ENCODE measurements around the gene MYH15. TPM values are rescaled to one million over a fixed set of nuclear protein-coding genes. Genes with fewer than 3 reads are reported as not detected.

Gene MYH15
- total and polyA plus RNA-seq, 2 of the 4 experiments (the other 2 are of a cell fraction), result 0.10 to 0.36 TPM

DNA sequence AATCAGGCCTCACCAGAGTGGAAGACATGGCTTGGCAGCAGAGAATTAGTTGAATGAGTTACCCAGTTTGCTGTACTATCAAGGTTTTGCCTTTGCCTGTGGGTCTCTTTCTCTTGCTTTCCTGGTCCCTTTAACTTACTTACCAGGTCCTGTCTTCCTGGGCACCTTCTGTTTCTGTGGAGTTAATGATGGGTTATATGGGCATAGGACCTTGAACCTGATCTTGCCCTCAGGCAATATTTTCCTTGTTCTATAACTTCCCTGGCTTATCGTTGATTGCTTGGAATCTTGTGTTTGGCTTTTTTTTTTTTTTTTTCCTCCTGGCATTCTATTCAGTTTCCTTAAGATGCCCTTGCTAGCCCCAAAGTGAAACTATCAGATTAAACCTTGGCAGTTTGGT, 107.2 kb downstream of the MYH15 start:
- TF ChIP-seq, protein P1, sequence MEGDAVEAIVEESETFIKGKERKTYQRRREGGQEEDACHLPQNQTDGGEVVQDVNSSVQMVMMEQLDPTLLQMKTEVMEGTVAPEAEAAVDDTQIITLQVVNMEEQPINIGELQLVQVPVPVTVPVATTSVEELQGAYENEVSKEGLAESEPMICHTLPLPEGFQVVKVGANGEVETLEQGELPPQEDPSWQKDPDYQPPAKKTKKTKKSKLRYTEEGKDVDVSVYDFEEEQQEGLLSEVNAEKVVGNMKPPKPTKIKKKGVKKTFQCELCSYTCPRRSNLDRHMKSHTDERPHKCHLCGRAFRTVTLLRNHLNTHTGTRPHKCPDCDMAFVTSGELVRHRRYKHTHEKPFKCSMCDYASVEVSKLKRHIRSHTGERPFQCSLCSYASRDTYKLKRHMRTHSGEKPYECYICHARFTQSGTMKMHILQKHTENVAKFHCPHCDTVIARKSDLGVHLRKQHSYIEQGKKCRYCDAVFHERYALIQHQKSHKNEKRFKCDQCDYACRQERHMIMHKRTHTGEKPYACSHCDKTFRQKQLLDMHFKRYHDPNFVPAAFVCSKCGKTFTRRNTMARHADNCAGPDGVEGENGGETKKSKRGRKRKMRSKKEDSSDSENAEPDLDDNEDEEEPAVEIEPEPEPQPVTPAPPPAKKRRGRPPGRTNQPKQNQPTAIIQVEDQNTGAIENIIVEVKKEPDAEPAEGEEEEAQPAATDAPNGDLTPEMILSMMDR (conservative IDR thresholded peaks at IDR 0.05; ENCODE audit: low read depth, low read length), result no peak
- TF ChIP-seq CEBPB (IDR thresholded peaks at IDR 0.05; ENCODE audit: low read depth, low read length) (no peak), RAD21 (IDR thresholded peaks at IDR 0.05; ENCODE audit: low read length) (no peak), FOS (IDR thresholded peaks at IDR 0.05; ENCODE audit: low read depth, low read length) (no peak), NFE2L2 (IDR thresholded peaks at IDR 0.05; ENCODE audit: low read depth, low read length) (no peak), POLR2A (IDR thresholded peaks at IDR 0.05; ENCODE audit: low read depth, low read length) (no peak), MAFK (IDR thresholded peaks at IDR 0.05; ENCODE audit: low read depth, low read length) (no peak), SMC3 (IDR thresholded peaks at IDR 0.05; ENCODE audit: low read depth, low read length) (no peak), MXI1 (IDR thresholded peaks at IDR 0.05; ENCODE audit: borderline replicate concordance, low read depth, low read length) (no peak)
- TF ChIP-seq, protein P2, sequence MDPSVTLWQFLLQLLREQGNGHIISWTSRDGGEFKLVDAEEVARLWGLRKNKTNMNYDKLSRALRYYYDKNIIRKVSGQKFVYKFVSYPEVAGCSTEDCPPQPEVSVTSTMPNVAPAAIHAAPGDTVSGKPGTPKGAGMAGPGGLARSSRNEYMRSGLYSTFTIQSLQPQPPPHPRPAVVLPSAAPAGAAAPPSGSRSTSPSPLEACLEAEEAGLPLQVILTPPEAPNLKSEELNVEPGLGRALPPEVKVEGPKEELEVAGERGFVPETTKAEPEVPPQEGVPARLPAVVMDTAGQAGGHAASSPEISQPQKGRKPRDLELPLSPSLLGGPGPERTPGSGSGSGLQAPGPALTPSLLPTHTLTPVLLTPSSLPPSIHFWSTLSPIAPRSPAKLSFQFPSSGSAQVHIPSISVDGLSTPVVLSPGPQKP (IDR thresholded peaks at IDR 0.05; ENCODE audit: borderline replicate concordance, low read depth, low read length), result no peak
- intact Hi-C loops (cut with micrococcal nuclease) (loop anchor here (10.0 kb wide), 3 partner anchors 248 to 648 kb away; no protein-coding TSS in a partner anchor), in situ Hi-C loops (cut with MboI; ENCODE audit: low sequenced_read_pairs) (no loop called here), dilution Hi-C loops (cut with HindIII; ENCODE audit: low sequenced_read_pairs, unreplicated experiment) (no loop called here)
- H4K5ac ChIP-seq (ENCODE audit: low read depth, low read length), result no peak overlapping the region
- no peak overlapping the region for H3K9ac ChIP-seq (ENCODE audit: low read depth, low read length)
- no peak overlapping the region for H3K27ac ChIP-seq (ENCODE audit: insufficient read depth, low read length)
- H3K9me1 ChIP-seq (ENCODE audit: insufficient read depth, low read length), result no peaks in the 10 kb centered on the region
- ChIA-PET POLR2A (ENCODE audit: unreplicated experiment) (no interaction called here), CTCF (no interaction called here)
- H3K4me2 ChIP-seq (ENCODE audit: low read depth, low read length), result no peak overlapping the region
- H3K56ac ChIP-seq (ENCODE audit: extremely low read depth, insufficient read depth, low read length), result no peak overlapping the region
- BruUV-seq (replicated peaks), result no TSS peak
- no peak overlapping the region for H2AK9ac ChIP-seq (replicated peaks; ENCODE audit: low read depth, low read length, poor library complexity)
- H4K91ac ChIP-seq (ENCODE audit: insufficient read depth, low read depth, low read length), result no peak overlapping the region
- H3K4me1 ChIP-seq (ENCODE audit: control insufficient read depth, insufficient read depth, low read length), result no peaks in the 10 kb centered on the region
- no peak overlapping the region for H2AFZ ChIP-seq (replicated peaks; ENCODE audit: low read length, poor library complexity)
- H3K27me3 ChIP-seq (ENCODE audit: control insufficient read depth, insufficient read depth, low read length), result no peaks in the 10 kb centered on the region
- H3K23ac ChIP-seq (ENCODE audit: low read depth, low read length), result no peak overlapping the region
- ATAC-seq (ENCODE audit: low read depth), result no peak
- H3K4ac ChIP-seq (ENCODE audit: low read depth, low read length), result no peak overlapping the region
- H3K18ac ChIP-seq (ENCODE audit: low read depth, low read length), result no peak overlapping the region
- no peak overlapping the region for H2BK15ac ChIP-seq (ENCODE audit: low read depth, low read length)
- DNase-seq, result no peak
- no CpG with 5 or more reads among the region's 1 CpG for WGBS, 2 experiments (ENCODE audit: extremely low coverage in 2 of 2, insufficient read length in 1 of 2)
- H3K4me3 ChIP-seq (ENCODE audit: insufficient read depth, low read depth, low read length), result no peak overlapping the region
- H3K36me3 ChIP-seq (ENCODE audit: control insufficient read depth, insufficient read depth, low read length), result no peaks in the 10 kb centered on the region
- H2BK120ac ChIP-seq (ENCODE audit: low read depth, low read length), result no peak overlapping the region
- no peak overlapping the region for H2BK5ac ChIP-seq (ENCODE audit: low read depth, low read length, poor library complexity, severe bottlenecking)
- H4K8ac ChIP-seq (ENCODE audit: low read depth in 2 of 2, low read length in 2 of 2), result no peak overlapping the region
- no peak overlapping the region for H3K14ac ChIP-seq (replicated peaks; ENCODE audit: low read depth, low read length)
- H2AK5ac ChIP-seq (ENCODE audit: low read depth, low read length), result no peak overlapping the region
- no peaks in the 10 kb centered on the region for H3K9me3 ChIP-seq (ENCODE audit: control insufficient read depth, insufficient read depth, low read length)
- H2BK20ac ChIP-seq (ENCODE audit: low read depth, low read length), result no peak overlapping the region
- no peaks in the 10 kb centered on the region for H4K20me1 ChIP-seq (ENCODE audit: insufficient read depth, low read length)
- no peaks in the 10 kb centered on the region for H3K79me1 ChIP-seq (ENCODE audit: low read depth in 1 of 2, low read length in 2 of 2)

All from IMR-90 (cell line).